GM12864 (cell line): ENCODE data around the gene MOCOS.

Source experiments
- DNase-seq: peaks from one replicate; pipeline ENCODE4 v3.0.0-alpha.2; 2011; ENCODE audit warnings: low read depth
- H3K4me3 ChIP-seq: 2 replicates; pipeline ENCODE4 v1.5.1; 2011; ENCODE audit warnings: mild to moderate bottlenecking, low read depth, low read length, control low read depth
- TF ChIP-seq, protein P1 (sequence below): IDR thresholded peaks from 2 replicates; pipeline ENCODE4 v1.5.1; 2011; ENCODE audit warnings: low read depth, mild to moderate bottlenecking, moderate library complexity, low read length, control low read depth, inconsistent platforms; ENCODE audit errors: missing control alignments

MOCOS gene

DNA sequence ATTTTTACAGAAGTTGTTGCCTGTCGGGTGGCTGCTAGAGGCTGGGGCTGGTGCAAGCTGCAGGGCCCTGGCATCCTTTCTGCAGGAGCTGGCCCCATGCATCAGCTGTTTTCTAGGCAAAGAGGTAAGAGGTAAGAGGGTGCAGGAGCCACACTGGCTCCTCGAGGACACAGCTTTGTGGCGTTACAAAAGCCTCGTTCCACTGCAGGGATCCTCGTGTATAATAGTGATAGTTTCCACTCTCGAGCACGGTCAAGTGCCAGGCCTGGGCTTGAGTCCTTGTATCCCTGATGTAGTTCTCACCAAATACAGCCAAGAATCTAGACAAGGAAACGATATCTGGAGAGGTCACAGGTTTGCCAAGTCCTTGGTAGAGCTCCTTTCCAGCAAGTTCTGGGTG is 77.0 kb downstream of the MOCOS start:
- H3K4me3 ChIP-seq, result no peak overlapping the region
- TF ChIP-seq, protein P1, sequence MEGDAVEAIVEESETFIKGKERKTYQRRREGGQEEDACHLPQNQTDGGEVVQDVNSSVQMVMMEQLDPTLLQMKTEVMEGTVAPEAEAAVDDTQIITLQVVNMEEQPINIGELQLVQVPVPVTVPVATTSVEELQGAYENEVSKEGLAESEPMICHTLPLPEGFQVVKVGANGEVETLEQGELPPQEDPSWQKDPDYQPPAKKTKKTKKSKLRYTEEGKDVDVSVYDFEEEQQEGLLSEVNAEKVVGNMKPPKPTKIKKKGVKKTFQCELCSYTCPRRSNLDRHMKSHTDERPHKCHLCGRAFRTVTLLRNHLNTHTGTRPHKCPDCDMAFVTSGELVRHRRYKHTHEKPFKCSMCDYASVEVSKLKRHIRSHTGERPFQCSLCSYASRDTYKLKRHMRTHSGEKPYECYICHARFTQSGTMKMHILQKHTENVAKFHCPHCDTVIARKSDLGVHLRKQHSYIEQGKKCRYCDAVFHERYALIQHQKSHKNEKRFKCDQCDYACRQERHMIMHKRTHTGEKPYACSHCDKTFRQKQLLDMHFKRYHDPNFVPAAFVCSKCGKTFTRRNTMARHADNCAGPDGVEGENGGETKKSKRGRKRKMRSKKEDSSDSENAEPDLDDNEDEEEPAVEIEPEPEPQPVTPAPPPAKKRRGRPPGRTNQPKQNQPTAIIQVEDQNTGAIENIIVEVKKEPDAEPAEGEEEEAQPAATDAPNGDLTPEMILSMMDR, result no peak
- no peak for DNase-seq

DNA sequence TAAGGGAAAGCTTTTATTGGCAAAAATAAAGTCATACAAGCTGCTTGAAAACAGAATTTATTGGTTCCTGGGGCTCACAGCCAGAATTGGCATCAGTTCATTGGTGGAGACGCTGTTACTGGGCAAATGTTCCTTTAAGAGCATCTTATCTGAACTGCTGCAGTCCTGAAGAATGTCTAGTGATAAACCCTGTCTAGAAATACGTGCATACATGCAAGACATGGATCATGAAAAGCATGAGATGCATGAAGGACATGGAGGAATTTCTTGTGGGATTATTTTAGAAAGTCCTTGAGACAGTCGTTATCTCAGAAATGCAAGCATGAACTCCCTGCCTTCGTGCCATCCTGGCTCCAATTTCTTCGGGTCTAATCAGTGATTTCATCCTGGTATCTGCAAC is 77.7 kb downstream of the MOCOS start:
- TF ChIP-seq, protein P1, result no peak
- no peak overlapping the region for H3K4me3 ChIP-seq
- no peak for DNase-seq

DNA sequence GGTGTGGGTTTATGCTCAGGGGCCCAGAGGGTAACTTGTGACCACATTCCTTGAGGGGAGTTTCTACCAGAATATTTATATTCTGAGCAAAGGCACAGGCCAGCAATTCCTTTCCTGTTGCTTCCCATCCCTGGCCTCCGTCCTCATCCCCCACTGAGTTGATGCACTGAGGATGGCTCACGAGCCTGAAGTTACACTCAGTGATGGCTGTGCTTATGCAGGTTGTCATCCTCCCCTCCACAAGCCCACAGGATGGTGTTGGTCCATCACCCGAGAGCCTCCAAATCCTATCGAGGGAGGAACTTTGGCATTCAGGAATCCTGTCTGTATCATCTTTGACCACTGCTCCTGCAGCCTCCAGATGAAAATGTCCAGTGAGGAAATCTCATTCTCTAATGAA is 81.9 kb downstream of the MOCOS start:
- no peak overlapping the region for H3K4me3 ChIP-seq
- TF ChIP-seq, protein P1, result no peak
- no peak for DNase-seq

DNA sequence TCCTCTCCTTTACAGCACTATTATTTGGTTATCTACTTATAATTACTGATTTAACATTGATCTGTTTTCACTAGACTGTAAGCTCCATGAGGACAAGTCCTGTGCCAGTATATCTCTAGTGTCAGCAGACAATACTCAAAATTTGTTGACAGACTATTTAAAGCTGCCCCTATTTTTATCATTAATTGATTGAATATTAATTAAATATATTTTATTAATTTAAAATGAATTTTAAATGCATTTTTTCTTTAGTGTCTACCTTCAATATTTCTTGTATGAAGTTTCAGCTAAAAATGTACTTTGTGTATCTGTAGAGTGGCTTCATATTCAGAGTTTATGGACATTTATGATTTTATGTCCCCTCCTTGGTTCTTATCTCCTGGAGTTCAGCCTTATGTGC is 83.9 kb downstream of the MOCOS start:
- TF ChIP-seq, protein P1, result no peak
- H3K4me3 ChIP-seq, result no peak overlapping the region

DNA sequence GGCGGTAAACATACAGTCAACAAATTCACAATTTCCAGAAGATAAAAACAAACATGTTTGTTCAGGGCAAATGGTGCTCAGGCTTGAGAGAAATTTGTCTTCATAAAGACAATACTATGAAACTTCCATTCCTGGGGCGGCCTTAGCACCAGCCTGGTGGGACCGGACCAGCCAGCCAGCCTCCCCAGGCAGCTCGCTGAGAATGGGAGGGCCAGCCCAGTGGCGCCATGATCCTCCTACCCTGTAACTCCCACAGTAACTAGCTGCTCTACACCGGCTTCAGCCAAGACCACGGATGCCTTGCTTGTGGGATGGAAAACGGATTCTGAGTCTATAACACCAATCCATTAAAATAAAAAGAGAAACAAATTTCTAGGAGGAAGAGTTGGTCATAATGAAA is 86.0 kb downstream of the MOCOS start:
- TF ChIP-seq, protein P1, result no peak
- H3K4me3 ChIP-seq, result no peak overlapping the region
- DNase-seq, result no peak

More for the DNA sequence above, 83.9 kb downstream of the MOCOS start:
- no peak for DNase-seq

DNA sequence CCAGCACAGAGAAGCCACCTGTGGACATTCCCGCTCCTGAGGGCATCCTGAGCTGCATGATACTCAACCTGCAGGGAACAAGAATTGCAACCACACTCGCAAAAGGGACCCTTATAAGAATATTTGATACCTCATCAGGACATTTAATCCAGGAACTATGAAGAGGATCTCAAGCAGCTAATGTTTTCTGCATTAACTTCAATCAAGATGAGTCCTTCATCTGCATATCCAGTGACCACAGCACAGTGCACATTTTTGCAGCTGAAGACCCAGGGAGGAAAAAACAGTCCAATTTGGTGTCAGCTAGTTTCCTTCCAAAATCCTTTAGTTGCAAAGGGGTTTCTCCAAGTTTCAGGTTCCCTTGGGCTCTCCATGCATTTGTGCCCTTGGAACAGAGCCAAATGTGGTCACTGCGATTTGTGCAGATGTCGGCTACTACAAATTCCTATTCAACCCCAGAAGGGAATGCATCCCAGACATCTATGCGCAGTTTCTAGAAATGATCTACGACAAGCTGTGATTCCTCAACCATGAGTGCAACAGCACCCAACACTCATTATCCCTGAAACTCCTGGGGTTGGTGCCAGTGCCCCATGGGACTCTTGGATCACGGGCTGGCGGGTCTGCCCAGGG is 86.9 kb downstream of the MOCOS start:
- DNase-seq, result no peak
- TF ChIP-seq, protein P1, result no peak
- no peak overlapping the region for H3K4me3 ChIP-seq

DNA sequence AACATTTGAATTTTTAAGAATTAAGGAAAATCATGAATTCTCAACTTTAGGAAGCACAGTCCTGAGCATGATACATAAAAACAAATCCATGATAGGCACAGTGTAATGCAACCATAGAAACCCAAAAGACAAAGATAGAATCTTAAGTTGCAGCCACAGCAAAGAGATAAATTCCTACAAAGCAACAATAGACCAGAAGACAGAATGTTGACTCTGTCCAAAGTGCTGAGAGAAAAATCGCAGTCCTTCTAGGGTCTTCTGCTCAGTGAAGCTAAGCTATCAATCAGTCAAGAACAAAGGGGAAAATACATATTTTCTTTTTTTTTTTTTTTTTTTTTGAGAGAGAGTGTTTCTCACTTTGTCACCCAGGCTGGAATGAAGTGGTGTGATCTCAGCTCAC is 88.3 kb downstream of the MOCOS start:
- TF ChIP-seq, protein P1, result no peak
- no peak for DNase-seq
- no peak overlapping the region for H3K4me3 ChIP-seq
